Measurements from ENCODE around the gene SLC7A9.

SLC7A9 gene

GRCh38 chr19:32891609-32892008 lies 22.0 kb upstream of the SLC7A9 start:
- TF ChIP-seq RAD21 (IDR thresholded peaks at IDR 0.05; ENCODE audit: low read depth) (no peak), EGR1 (IDR thresholded peaks at IDR 0.05) (no peak), CREB1 (IDR thresholded peaks at IDR 0.05; ENCODE audit: low read depth) (no peak), NFIC (IDR thresholded peaks at IDR 0.05) (no peak), CEBPB (IDR thresholded peaks at IDR 0.05) (no peak), FOXM1 (IDR thresholded peaks at IDR 0.05; ENCODE audit: borderline replicate concordance, low read depth) (no peak), USF1 (IDR thresholded peaks at IDR 0.05) (no peak), REST (IDR thresholded peaks at IDR 0.05; ENCODE audit: low read depth) (no peak), YY1 (IDR thresholded peaks at IDR 0.05; ENCODE audit: low read depth) (no peak), TAF1 (IDR thresholded peaks at IDR 0.05; ENCODE audit: low read depth) (no peak), MAX (IDR thresholded peaks at IDR 0.05) (no peak), EP300 (IDR thresholded peaks at IDR 0.05; ENCODE audit: borderline replicate concordance) (no peak), TCF12 (IDR thresholded peaks at IDR 0.05; ENCODE audit: low read depth) (no peak), TEAD4 (IDR thresholded peaks at IDR 0.05) (no peak), ZBTB7A (IDR thresholded peaks at IDR 0.05; ENCODE audit: low read depth) (no peak)

- TF ChIP-seq NFIC (IDR thresholded peaks at IDR 0.05) (no peak), TCF12 (IDR thresholded peaks at IDR 0.05; ENCODE audit: low read depth) (no peak)
Observed at GRCh38 chr19:32890841-32891240, 21.3 kb upstream of the SLC7A9 start.

- TF ChIP-seq REST (IDR thresholded peaks at IDR 0.05; ENCODE audit: low read depth) (no peak), EGR1 (IDR thresholded peaks at IDR 0.05) (no peak), TCF12 (IDR thresholded peaks at IDR 0.05; ENCODE audit: low read depth) (no peak), ZBTB7A (IDR thresholded peaks at IDR 0.05; ENCODE audit: low read depth) (no peak), TEAD4 (IDR thresholded peaks at IDR 0.05) (no peak), RAD21 (IDR thresholded peaks at IDR 0.05; ENCODE audit: low read depth) (no peak), USF1 (IDR thresholded peaks at IDR 0.05) (no peak), FOXM1 (IDR thresholded peaks at IDR 0.05; ENCODE audit: borderline replicate concordance, low read depth) (no peak)
Observed at GRCh38 chr19:32890326-32890725, 20.8 kb upstream of the SLC7A9 start.

GRCh38 chr19:32889137-32889934 lies 19.8 kb upstream of the SLC7A9 start:
- no peak for TF ChIP-seq EGR1 (IDR thresholded peaks at IDR 0.05)
- no peak for TF ChIP-seq CEBPB (IDR thresholded peaks at IDR 0.05)
- no peak for TF ChIP-seq ZBTB7A (IDR thresholded peaks at IDR 0.05; ENCODE audit: low read depth)
- no peak for TF ChIP-seq TAF1 (IDR thresholded peaks at IDR 0.05; ENCODE audit: low read depth)

GRCh38 chr19:32887572-32888215 lies 18.1 kb upstream of the SLC7A9 start:
- no peak for TF ChIP-seq RAD21 (IDR thresholded peaks at IDR 0.05; ENCODE audit: low read depth)
- no peak for TF ChIP-seq EP300 (IDR thresholded peaks at IDR 0.05; ENCODE audit: borderline replicate concordance)
- TF ChIP-seq USF1 (IDR thresholded peaks at IDR 0.05) = no peak
- TF ChIP-seq EGR1 (IDR thresholded peaks at IDR 0.05) = no peak
- no peak for TF ChIP-seq YY1 (IDR thresholded peaks at IDR 0.05; ENCODE audit: low read depth)
- no peak for TF ChIP-seq TCF12 (IDR thresholded peaks at IDR 0.05; ENCODE audit: low read depth)
- TF ChIP-seq REST (IDR thresholded peaks at IDR 0.05; ENCODE audit: low read depth) = no peak
- TF ChIP-seq ZBTB7A (IDR thresholded peaks at IDR 0.05; ENCODE audit: low read depth) = no peak
- no peak for TF ChIP-seq FOXM1 (IDR thresholded peaks at IDR 0.05; ENCODE audit: borderline replicate concordance, low read depth)
- TF ChIP-seq NFIC (IDR thresholded peaks at IDR 0.05) = no peak

Data from Ishikawa (cell line).